Measurements from ENCODE around the gene GOLGA6L25. TPM values are rescaled to one million over a fixed set of nuclear protein-coding genes. Genes with fewer than 3 reads are reported as not detected.

The GOLGA6L25 gene
- total RNA-seq, 1 donor from 2014 or later: not detected

Other genes starting within 250 kb of the GOLGA6L25 start
- gene HERC2, start 231.4 kb upstream of the GOLGA6L25 start, total RNA-seq: 42.7 TPM
- 0.11 TPM for gene GOLGA6L24, start 195.5 kb upstream of the GOLGA6L25 start, total RNA-seq
- gene GOLGA8F, start 174.9 kb upstream of the GOLGA6L25 start, total RNA-seq: not detected
- gene GOLGA8G, start 20.6 kb upstream of the GOLGA6L25 start, total RNA-seq: not detected
- 0.75 TPM for gene GOLGA8M, start 158.9 kb downstream of the GOLGA6L25 start, total RNA-seq